Psoas muscle (tissue), 8 donors: Measurements from ENCODE around the gene DPP4. TPM values are rescaled to one million over a fixed set of nuclear protein-coding genes. Genes with fewer than 3 reads are reported as not detected.

Source experiments
- ATAC-seq, 4 donors: fragments of 200-7000 bp; cut with Tn5 transposase; one replicate each; pipeline ENCODE4 v1.9.1; 2020; ENCODE audit warnings: moderate library complexity in 3 of 4, mild to moderate bottlenecking in 2 of 4
- DNase-seq, 2 donors: peaks; one replicate each; pipeline ENCODE4 v3.0.0-alpha.2; 2020
- H3K27ac ChIP-seq: fragments of 200-600 bp; one replicate; pipeline ENCODE4 v1.8.0; 2022
- H3K27me3 ChIP-seq, 3 donors: fragments of 200-600 bp in 1 of 3; one replicate each; pipeline versions ENCODE4 v1.6.1 to v1.8.0; 2013 to 2022; ENCODE audit warnings: low read length in 2 of 3, mild to moderate bottlenecking in 2 of 3, moderate library complexity in 1 of 3; ENCODE audit not compliant: insufficient read depth in 3 of 3
- H3K36me3 ChIP-seq, 2 donors: fragments of 200-600 bp in 1 of 2; one replicate each; pipeline versions ENCODE4 v1.6.1 to v1.8.0; 2013 to 2022; ENCODE audit warnings: low read depth in 1 of 2, mild to moderate bottlenecking in 1 of 2, moderate library complexity in 1 of 2; ENCODE audit not compliant: insufficient read depth in 1 of 2
- H3K4me1 ChIP-seq: fragments of 200-600 bp; one replicate; pipeline ENCODE4 v1.8.0; 2022
- H3K4me3 ChIP-seq: fragments of 200-600 bp; one replicate; pipeline ENCODE4 v1.8.0; 2022; ENCODE audit warnings: mild to moderate bottlenecking
- H3K9me3 ChIP-seq: fragments of 200-600 bp; one replicate; pipeline ENCODE4 v1.8.0; 2022
- CTCF ChIP-seq: fragments of 200-600 bp; IDR thresholded peaks from one replicate; pipeline ENCODE4 v1.8.0; 2022; ENCODE audit warnings: antibody characterized with exemption
- WGBS, 3 donors: extraction: QIAGEN DNeasy Blood & Tissue Kit; methylation state at CpG; one replicate each; pipeline versions ENCODE4 v1.1.6 to v1.1.7; 2013; 5-methylcytosine and 5-hydroxymethylcytosine counted together
- intact Hi-C, 2 donors: fragments of 100-400 bp; cut with DNase I; formaldehyde crosslinking; loops; one replicate each; pipeline versions ENCODE4 v1.11.0 to v1.14.2; 2022
- polyA plus RNA-seq, 3 donors: library from polyadenylated mRNA; stranded (reverse); fragments of 200-250 nt; gene quantifications; one replicate each; pipeline ENCODE4 v1.2.3, GENCODE V29; 2013
- total RNA-seq, 4 donors: library from RNA; stranded (reverse); fragmentation: NEBNext Ultra II Directional in 2 of 4; extraction: Animal tissue kit (Norgen Biotek cat#: 25700) in 2 of 4; gene quantifications; one replicate each; pipeline versions ENCODE4 v1.2.1 to v1.2.4, GENCODE V29; 2021 to 2023
- donor health status: healthy with polysubstance abuse.
- donor health status: DM: no; HTN: no; CAD: no; lungs with moderate emphysema.
- donor health status: Bipolar disorder and iron deficiency.
- donor health status: healthy.
- donor health status: DM: yes; HTN: yes; CAD: no.
- donor health status: DM: no; HTN: no; CAD: no.
- donor health status: DM: no; HTN: no; CAD: no.
- donor health status: DM: yes; HTN: yes; CAD: no.

The DPP4 gene
- total and polyA plus RNA-seq, 7 donors, result 0.25 to 3.1 (median 0.80) TPM

GRCh38 chr2:161987311-161987710 lies 86.7 kb downstream of the DPP4 start:
- no peak for TF ChIP-seq CTCF
- intact Hi-C loops, result no loop called here
- ATAC-seq, result no peak
- H3K4me3 ChIP-seq, result no peak overlapping the region
- no peaks in the 10 kb centered on the region for H3K9me3 ChIP-seq
- WGBS, 3 donors, result 83 to 93% (median 85%) methylated on average over 2 of the region's 2 CpGs
- DNase-seq, result no peak
- no peaks in the 10 kb centered on the region for H3K36me3 ChIP-seq
- no peak overlapping the region for H3K27ac ChIP-seq
- H3K27me3 ChIP-seq, result no peaks in the 10 kb centered on the region
- no peaks in the 10 kb centered on the region for H3K4me1 ChIP-seq

GRCh38 chr2:161983866-161984265 lies 90.1 kb downstream of the DPP4 start:
- Histone ChIP-seq H3K27ac (no peak overlapping the region), H3K36me3 (no peaks in the 10 kb centered on the region), H3K4me1 (no peaks in the 10 kb centered on the region), H3K9me3 (no peaks in the 10 kb centered on the region), H3K27me3 (no peaks in the 10 kb centered on the region), H3K4me3 (no peak overlapping the region)
- WGBS, 3 donors, result 84 to 87% (median 86%) methylated on average over 1 of the region's 1 CpG
- no peak for TF ChIP-seq CTCF
- ATAC-seq, result no peak
- intact Hi-C loops, result no loop called here
- no peak for DNase-seq

- Histone ChIP-seq H3K27ac (no peak overlapping the region), H3K36me3 (no peaks in the 10 kb centered on the region), H3K4me3 (no peak overlapping the region), H3K9me3 (no peaks in the 10 kb centered on the region), H3K27me3 (no peaks in the 10 kb centered on the region), H3K4me1 (no peaks in the 10 kb centered on the region)
- 22 to 46% (median 34%) methylated on average over 1 of the region's 1 CpG for WGBS, 3 donors
- no peak for ATAC-seq
- intact Hi-C loops, result no loop called here
- no peak for TF ChIP-seq CTCF
- DNase-seq, result no peak
These were observed 90.7 kb downstream of the DPP4 start for GRCh38 chr2:161983331-161983651.

DNA sequence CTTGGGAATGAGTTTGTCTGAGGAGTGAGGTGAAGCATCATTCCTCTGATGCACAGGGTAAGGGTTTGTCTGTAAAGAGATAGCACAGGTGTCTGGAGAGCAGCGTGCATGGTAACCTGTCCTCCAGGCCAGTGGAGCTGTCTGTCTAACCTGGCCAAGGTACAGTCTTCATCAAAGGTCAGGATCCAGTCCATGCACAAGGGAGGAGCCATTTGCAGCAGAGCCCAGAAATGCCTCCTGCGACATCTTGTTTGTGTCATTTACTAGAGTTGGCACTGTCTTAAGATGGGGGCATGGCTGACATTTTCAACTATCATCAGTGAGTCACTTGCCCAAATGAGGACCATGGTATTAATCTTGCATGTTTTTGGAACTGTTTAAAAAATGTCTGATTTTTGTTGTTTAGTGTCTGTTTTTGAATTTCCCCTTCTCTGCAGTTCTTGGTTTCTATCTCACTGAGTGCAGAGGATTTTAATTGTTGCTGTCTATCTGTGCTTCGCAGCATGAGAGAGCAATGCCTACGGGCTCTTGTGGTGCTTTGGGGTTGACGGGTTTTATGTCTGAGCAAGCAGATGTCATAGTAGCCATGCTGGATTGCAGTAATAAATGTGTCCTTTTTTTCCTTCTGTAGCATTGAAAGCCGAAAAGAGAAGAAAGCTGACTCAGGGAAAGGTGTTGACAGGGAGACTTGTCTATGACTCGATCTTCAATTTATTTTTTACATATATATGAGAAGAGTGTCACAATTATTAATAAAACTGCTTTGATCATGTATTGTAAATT lies 91.3 kb downstream of the DPP4 start:
- Histone ChIP-seq H3K4me3 (no peak overlapping the region), H3K9me3 (no peaks in the 10 kb centered on the region), H3K27ac (no peak overlapping the region), H3K4me1 (no peaks in the 10 kb centered on the region), H3K36me3 (no peaks in the 10 kb centered on the region), H3K27me3 (no peaks in the 10 kb centered on the region)
- intact Hi-C loops, result no loop called here
- DNase-seq, result no peak
- no peak for ATAC-seq
- TF ChIP-seq CTCF, result no peak
- WGBS, 3 donors, result 69 to 78% (median 73%) methylated on average over 7 of the region's 7 CpGs
